Measurements from ENCODE around the gene PCBP3. TPM values are rescaled to one million over a fixed set of nuclear protein-coding genes. Genes with fewer than 3 reads are reported as not detected.

Gene PCBP3
- total RNA-seq, 1 experiment from 2014 or later: not detected

- Histone ChIP-seq H3K36me3 (ENCODE audit: low read depth) (no peaks in the 10 kb centered on the region), H3K27me3 (ENCODE audit: insufficient read depth, low read depth) (peaks cover 68% of the 10 kb centered on the region), H3K9me3 (ENCODE audit: insufficient read depth, low read depth) (no peaks in the 10 kb centered on the region), H3K27ac (no peak overlapping the region), H3F3A (ENCODE audit: insufficient read depth, low read depth) (no peaks in the 10 kb centered on the region), H2AFZ (no peak overlapping the region), H4K20me1 (ENCODE audit: insufficient read depth) (no peaks in the 10 kb centered on the region), H3K79me2 (ENCODE audit: low read depth) (no peaks in the 10 kb centered on the region), H3K4me1 (replicated peaks; ENCODE audit: insufficient read depth) (no peaks in the 10 kb centered on the region), H3K4me3 (no peak overlapping the region), H3K4me2 (no peak overlapping the region), H3K9me2 (ENCODE audit: insufficient read depth) (no peaks in the 10 kb centered on the region)
- BruUV-seq (replicated peaks): no TSS peak
- ChIA-PET CTCF (no interaction called here), POLR2A (ENCODE audit: unreplicated experiment) (no interaction called here)
- no peak for DNase-seq
- intact Hi-C loops (cut with micrococcal nuclease; ENCODE audit: unreplicated experiment): no loop called here
- TF ChIP-seq EZH2 (IDR thresholded peaks at IDR 0.05; ENCODE audit: low read depth) (no peak), CTCF (conservative IDR thresholded peaks at IDR 0.05) (no peak)
Observed at GRCh38 chr21:45794027-45794426, 150.5 kb downstream of the PCBP3 start.

- Histone ChIP-seq H3K9me2 (ENCODE audit: insufficient read depth) (no peaks in the 10 kb centered on the region), H2AFZ (no peak overlapping the region), H3K9me3 (ENCODE audit: insufficient read depth, low read depth) (no peaks in the 10 kb centered on the region), H4K20me1 (ENCODE audit: insufficient read depth) (no peaks in the 10 kb centered on the region), H3F3A (ENCODE audit: insufficient read depth, low read depth) (no peaks in the 10 kb centered on the region), H3K27me3 (ENCODE audit: insufficient read depth, low read depth) (peaks cover 68% of the 10 kb centered on the region), H3K36me3 (ENCODE audit: low read depth) (no peaks in the 10 kb centered on the region), H3K4me1 (replicated peaks; ENCODE audit: insufficient read depth) (no peaks in the 10 kb centered on the region), H3K4me2 (no peak overlapping the region), H3K79me2 (ENCODE audit: low read depth) (no peaks in the 10 kb centered on the region), H3K4me3 (no peak overlapping the region), H3K27ac (no peak overlapping the region)
- DNase-seq: no peak
- no peak for TF ChIP-seq CTCF (conservative IDR thresholded peaks at IDR 0.05)
- TF ChIP-seq EZH2 (IDR thresholded peaks at IDR 0.05; ENCODE audit: low read depth): no peak
- POLR2A ChIA-PET (ENCODE audit: unreplicated experiment): no interaction called here
- intact Hi-C loops (cut with micrococcal nuclease; ENCODE audit: unreplicated experiment): no loop called here
- BruUV-seq (replicated peaks): no TSS peak
- CTCF ChIA-PET: no interaction called here
Observed at GRCh38 chr21:45796003-45796402, 152.5 kb downstream of the PCBP3 start.

- Histone ChIP-seq H3K4me2 (no peak overlapping the region), H3K36me3 (ENCODE audit: low read depth) (no peaks in the 10 kb centered on the region), H3K4me3 (no peak overlapping the region), H2AFZ (no peak overlapping the region), H3K9me3 (ENCODE audit: insufficient read depth, low read depth) (no peaks in the 10 kb centered on the region), H3K27ac (no peak overlapping the region), H3K27me3 (ENCODE audit: insufficient read depth, low read depth) (peaks cover 69% of the 10 kb centered on the region), H3K79me2 (ENCODE audit: low read depth) (no peaks in the 10 kb centered on the region), H3F3A (ENCODE audit: insufficient read depth, low read depth) (no peaks in the 10 kb centered on the region), H4K20me1 (ENCODE audit: insufficient read depth) (no peaks in the 10 kb centered on the region; the same call in 1 of the 2 replicates), H3K4me1 (replicated peaks; ENCODE audit: insufficient read depth) (no peaks in the 10 kb centered on the region), H3K9me2 (ENCODE audit: insufficient read depth) (no peaks in the 10 kb centered on the region)
- no TSS peak for BruUV-seq (replicated peaks)
- intact Hi-C loops (cut with micrococcal nuclease; ENCODE audit: unreplicated experiment): no loop called here
- no peak for TF ChIP-seq EZH2 (IDR thresholded peaks at IDR 0.05; ENCODE audit: low read depth)
- TF ChIP-seq CTCF (conservative IDR thresholded peaks at IDR 0.05): no peak
- ChIA-PET POLR2A (ENCODE audit: unreplicated experiment) (no interaction called here), CTCF (no interaction called here)
- DNase-seq: no peak
Observed at GRCh38 chr21:45797338-45797737, 153.8 kb downstream of the PCBP3 start.
